HepG2 (cell line): ENCODE measurements around the gene BCAS3. TPM values are rescaled to one million over a fixed set of nuclear protein-coding genes. Genes with fewer than 3 reads are reported as not detected.

Source experiments
- ATAC-seq: fragments of 200-7000 bp; cut with Tn5 transposase; 3 replicates; pipeline ENCODE4 v1.9.1; 2020; ENCODE audit warnings: mild to moderate bottlenecking, moderate library complexity
- BruUV-seq: library from RNA; stranded (reverse); fragments of 400-500 nt; replicated peaks from 2 replicates; lab custom pipeline; 2021; lab: Mats Ljungman, UMichigan
- CTCF ChIA-PET: fragments of 300-600 bp; formaldehyde crosslinking; extraction: SDS; loops from one replicate; lab custom pipeline; 2021; ENCODE audit warnings: low total read pairs, inconsistent platforms, low intra/inter-chr PET ratio; lab: Yijun Ruan, JAX
- POLR2A ChIA-PET: fragments of 350-600 bp; sonication (Branson Sonifier 250); formaldehyde crosslinking; loops from one replicate; lab custom pipeline; 2020; ENCODE audit warnings: antibody characterized with exemption, inconsistent platforms; lab: Yijun Ruan, JAX
- DNase-seq: peaks from one replicate; pipeline ENCODE4 v3.0.0-alpha.2; 2015; ENCODE audit warnings: low spot score
- FAIRE-seq: peaks from 3 replicates; lab custom pipeline; 2011; peaks lifted over from hg19 to GRCh38; lab: Jason Lieb, UNC
- H2AFZ ChIP-seq: one replicate; pipeline ENCODE4 v1.6.1; 2011; ENCODE audit warnings: low read length, inconsistent platforms
- H3K27ac ChIP-seq: fragments of 300-600 bp; 3 replicates; pipeline ENCODE4 v1.8.0; 2011; ENCODE audit warnings: mixed run types, mild to moderate bottlenecking, mixed read lengths, low read length, inconsistent platforms; ENCODE audit not compliant: insufficient read depth; ENCODE audit errors: extremely low read length
- H3K27me3 ChIP-seq, 2 experiments: fragments of 200-600 bp in 1 of 2; 2 replicates in 1 of 2; 3 replicates in 1 of 2; pipeline versions ENCODE4 v1.6.0 to v1.8.0; 2011; ENCODE audit warnings: low read length in 2 of 2, mild to moderate bottlenecking in 2 of 2, moderate library complexity in 2 of 2, inconsistent platforms in 1 of 2; ENCODE audit not compliant: insufficient read depth in 2 of 2, control insufficient read depth in 1 of 2
- H3K36me3 ChIP-seq, 2 experiments: fragments of 200-600 bp in 1 of 2; replicated peaks in 1 of 2; 2 replicates in 1 of 2; 3 replicates in 1 of 2; pipeline versions ENCODE4 v1.5.1 to v1.8.0; 2011; ENCODE audit warnings: low read length in 2 of 2, inconsistent platforms in 1 of 2; ENCODE audit not compliant: insufficient read depth in 2 of 2, control insufficient read depth in 1 of 2
- H3K4me1 ChIP-seq: 2 replicates; pipeline ENCODE4 v1.5.1; 2012; ENCODE audit warnings: low read length, inconsistent platforms; ENCODE audit not compliant: insufficient read depth
- H3K4me2 ChIP-seq: 2 replicates; pipeline ENCODE4 v1.6.0; 2011; ENCODE audit warnings: low read depth, low read length, inconsistent platforms
- H3K4me3 ChIP-seq, 3 experiments: fragments of 200-600 bp in 1 of 3; sonication (generic), shearing (Covaris generic) in 1 of 3; replicated peaks in 1 of 3; 2 replicates each; pipeline ENCODE4 v1.5.1; 2011 to 2016; ENCODE audit warnings: low read length in 3 of 3, inconsistent platforms in 2 of 3, low read depth in 2 of 3, mild to moderate bottlenecking in 2 of 3, control low read depth in 1 of 3, mixed read lengths in 1 of 3; ENCODE audit not compliant: insufficient read depth in 1 of 3
- H3K79me2 ChIP-seq: one replicate; pipeline ENCODE4 v1.6.1; 2011; ENCODE audit warnings: low read length, inconsistent platforms; ENCODE audit not compliant: insufficient read depth
- H3K9ac ChIP-seq: 2 replicates; pipeline ENCODE4 v1.6.0; 2011; ENCODE audit warnings: mild to moderate bottlenecking, low read depth, low read length, inconsistent platforms; ENCODE audit not compliant: insufficient read depth
- H3K9me3 ChIP-seq: 2 replicates; pipeline ENCODE4 v1.5.1; 2012; ENCODE audit warnings: mild to moderate bottlenecking, low read length
- H4K20me1 ChIP-seq: 2 replicates; pipeline ENCODE4 v1.6.0; 2011; ENCODE audit warnings: inconsistent platforms, mild to moderate bottlenecking, low read length, moderate library complexity; ENCODE audit not compliant: insufficient read depth
- CTCF ChIP-seq: sonication (generic); formaldehyde crosslinking; IDR thresholded peaks from 2 replicates; pipeline ENCODE4 v1.5.0; 2020; ENCODE audit warnings: mild to moderate bottlenecking, missing genetic modification reagents, moderate library complexity
- EP300 ChIP-seq, 3 experiments: sonication (generic) in 1 of 3; formaldehyde crosslinking in 1 of 3; IDR thresholded peaks; 2 replicates each; pipeline versions ENCODE4 v1.5.1 to v1.6.1; 2011 to 2020; ENCODE audit warnings: low read depth in 2 of 3, low read length in 2 of 3, borderline replicate concordance in 1 of 3, improper control_type of control experiment in 1 of 3, mild to moderate bottlenecking in 1 of 3, missing genetic modification reagents in 1 of 3, moderate library complexity in 1 of 3
- ESRRA ChIP-seq: sonication (generic); formaldehyde crosslinking; IDR thresholded peaks from 2 replicates; pipeline ENCODE4 v1.5.1; 2020; ENCODE audit warnings: mild to moderate bottlenecking, low read depth, missing genetic modification reagents
- ZNF644 ChIP-seq: IDR thresholded peaks from 2 replicates; pipeline ENCODE4 v1.6.1; 2016; ENCODE audit warnings: low read depth
- ZNF687 ChIP-seq: sonication (generic); formaldehyde crosslinking; IDR thresholded peaks from 2 replicates; pipeline ENCODE4 v1.5.1; 2020; ENCODE audit warnings: mild to moderate bottlenecking, missing genetic modification reagents, moderate library complexity
- ZNF792 ChIP-seq: IDR thresholded peaks from 2 replicates; pipeline ENCODE4 v1.6.1; 2016
- WGBS: methylation state at CpG from one replicate; pipeline ENCODE4 v1.1.6; 2017; ENCODE audit warnings: low lambda C conversion rate; 5-methylcytosine and 5-hydroxymethylcytosine counted together
- in situ Hi-C: cut with HindIII; loops from 2 replicates; pipeline ENCODE4 v1.10.0; 2017; ENCODE audit warnings: low pct_unique_long_range_greater_than_20kb; ENCODE audit not compliant: extremely low pct_ligation_motif_present
- intact Hi-C: fragments of 100-400 bp; cut with micrococcal nuclease; formaldehyde crosslinking; loops from one replicate; pipeline ENCODE4 v1.10.0; 2022; ENCODE audit not compliant: unreplicated experiment
- polyA plus RNA-seq, 8 experiments: library from polyadenylated mRNA; depleted of rRNA in 3 of 8; stranded (reverse) in 7 of 8; unstranded in 1 of 8; fragments of >200 nt; fragmentation: Illumina TruSeq in 4 of 8; extraction: Trizol in 4 of 8; gene quantifications; 2 replicates each; pipeline versions ENCODE4 v1.2.1 to v1.2.3, GENCODE V29; 2011 to 2016; ENCODE audit warnings: low read depth in 4 of 8, missing spikeins in 1 of 8, mixed read lengths in 1 of 8; ENCODE audit not compliant: insufficient read depth in 1 of 8
- total RNA-seq, 5 experiments: library from RNA; depleted of rRNA; stranded (reverse); fragments of >200 nt; fragmentation: Illumina TruSeq; extraction: Trizol; gene quantifications; 2 replicates each; pipeline ENCODE4 v1.2.3, GENCODE V29; 2016; ENCODE audit warnings: low read depth in 1 of 5

BCAS3 gene
- total and polyA plus RNA-seq, 2 of the 13 experiments (the other 11 are each of a cell fraction or from before 2014, with no cell fraction given): 10.7 to 11.2 TPM

- Histone ChIP-seq H3K79me2 (no peaks in the 10 kb centered on the region), H3K27me3 (no peaks in the 10 kb centered on the region), H3K36me3 (no peaks in the 10 kb centered on the region), H3K9me3 (no peaks in the 10 kb centered on the region), H3K9ac (no peak overlapping the region), H3K4me3 (no peak overlapping the region), H3K27ac (no peak overlapping the region), H4K20me1 (no peaks in the 10 kb centered on the region), H3K4me2 (no peak overlapping the region), H3K4me1 (no peaks in the 10 kb centered on the region), H2AFZ (no peak overlapping the region)
- ChIA-PET POLR2A (no interaction called here), CTCF (no interaction called here)
- TF ChIP-seq CTCF (CRISPR knock-in tag) (no peak), ZNF792 (CRISPR knock-in tag) (no peak), ZNF644 (CRISPR knock-in tag) (no peak), EP300 (IDR thresholded peaks at IDR 0.05; ENCODE audit: low read depth in 2 of 2, low read length in 2 of 2) (no peak), EP300 (CRISPR knock-in tag; IDR thresholded peaks at IDR 0.05; ENCODE audit: borderline replicate concordance) (no peak), ESRRA (CRISPR knock-in tag) (no peak), ZNF687 (CRISPR knock-in tag) (peak; percentile 17; the same call in 1 of the 2 replicates)
- WGBS: 68% methylated on average over 5 of the region's 10 CpGs
- no peak for DNase-seq
- BruUV-seq: no TSS peak
- no peak for ATAC-seq
- no peak for FAIRE-seq
- in situ Hi-C loops (no loop called here), intact Hi-C loops (no loop called here)
Observed at GRCh38 chr17:60792250-60792898, 114.7 kb downstream of the BCAS3 start.
